ENCODE results near the gene TTLL6.

DNA sequence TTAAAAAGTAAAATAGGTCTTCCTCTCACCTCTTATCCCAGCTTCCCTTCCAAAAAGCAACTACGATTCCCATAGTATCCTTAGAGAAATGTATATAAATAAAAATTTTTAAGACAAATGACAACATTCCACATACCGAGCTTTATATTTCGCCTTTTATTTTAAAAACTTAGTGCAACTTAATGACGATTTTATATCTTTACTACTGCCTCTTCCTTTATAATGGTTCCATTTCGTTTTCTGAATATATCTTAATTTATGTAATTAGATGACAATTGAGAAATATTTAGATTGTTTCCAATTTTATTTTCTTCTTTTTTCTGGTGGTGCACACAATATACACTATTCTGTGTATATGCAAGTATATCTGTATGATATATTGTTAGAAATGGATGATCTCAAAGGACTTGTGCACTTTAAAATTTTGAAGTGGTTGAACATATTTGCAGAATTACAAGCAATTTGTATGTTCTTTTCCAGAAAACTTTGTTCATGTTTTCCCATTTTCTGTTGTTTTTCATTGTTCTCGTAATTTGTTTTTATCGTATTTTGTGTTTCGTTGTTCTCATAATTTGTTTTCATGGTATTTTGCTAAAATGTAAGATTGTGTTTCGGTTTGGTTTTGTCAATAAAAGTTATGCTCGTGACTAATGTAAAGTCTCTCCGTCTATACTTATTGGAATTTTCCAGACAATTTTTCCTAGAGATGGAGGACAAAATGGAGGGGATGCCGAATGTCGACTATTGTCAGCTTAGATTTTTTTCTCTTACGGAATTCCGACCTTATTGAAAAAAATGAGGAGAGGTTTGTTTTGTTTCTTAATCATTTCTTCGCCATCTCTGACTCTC is 68.1 kb downstream of the TTLL6 start:
- TF ChIP-seq EZH2phosphoT487 (IDR thresholded peaks at IDR 0.05; ENCODE audit: low read depth, severe bottlenecking, unreplicated experiment) (no peak), CTCF (IDR thresholded peaks at IDR 0.05; ENCODE audit: poor library complexity) (no peak)
